Measurements from ENCODE around the gene YKT6.

YKT6 gene

DNA sequence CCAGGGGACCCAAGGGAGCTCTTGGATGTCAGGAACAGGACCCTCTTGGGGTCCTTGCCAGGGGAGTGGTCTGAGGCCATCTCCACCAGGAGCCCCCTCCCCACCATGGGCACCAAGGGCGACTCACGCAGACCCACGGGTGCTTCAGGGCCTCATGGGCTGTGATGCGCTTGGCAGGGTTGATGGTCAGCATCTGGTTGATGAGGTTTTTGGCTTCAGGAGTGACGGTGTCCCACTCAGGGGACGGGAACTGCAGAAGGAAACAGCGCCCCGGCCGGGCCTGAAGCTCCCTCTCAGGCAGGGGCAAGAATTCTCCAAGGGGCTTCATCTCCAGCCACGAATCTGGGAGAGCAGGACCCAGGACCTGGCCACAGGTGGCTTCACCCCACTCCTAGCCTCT, 41.3 kb downstream of the YKT6 start:
- Histone ChIP-seq H3K36me3 (ENCODE audit: control insufficient read depth in 2 of 2, insufficient read depth in 2 of 2, low read length in 2 of 2) (no peaks in the 10 kb centered on the region), H3K4me3 (ENCODE audit: low read length in 2 of 2) (no peak overlapping the region), H3K27me3 (ENCODE audit: control insufficient read depth in 2 of 2, insufficient read depth in 2 of 2, low read length in 2 of 2) (no peaks in the 10 kb centered on the region), H3K9ac (ENCODE audit: low read depth in 1 of 2, low read length in 2 of 2) (no peak overlapping the region), H3K9me3 (ENCODE audit: control insufficient read depth in 2 of 2, low read length in 2 of 2) (no peaks in the 10 kb centered on the region), H3K27ac (ENCODE audit: low read depth in 2 of 2, low read length in 2 of 2) (no peak overlapping the region), H3K4me1 (ENCODE audit: control insufficient read depth in 2 of 2, insufficient read depth in 2 of 2, low read length in 2 of 2) (no peaks in the 10 kb centered on the region)

GRCh38 chr7:44244282-44244681, 43.5 kb downstream of the YKT6 start:
- H3K4me3 ChIP-seq (ENCODE audit: low read length in 2 of 2): no peak overlapping the region
- no peaks in the 10 kb centered on the region for H3K9me3 ChIP-seq (ENCODE audit: control insufficient read depth in 2 of 2, low read length in 2 of 2)
- no peaks in the 10 kb centered on the region for H3K36me3 ChIP-seq (ENCODE audit: control insufficient read depth in 2 of 2, insufficient read depth in 2 of 2, low read length in 2 of 2)

DNA sequence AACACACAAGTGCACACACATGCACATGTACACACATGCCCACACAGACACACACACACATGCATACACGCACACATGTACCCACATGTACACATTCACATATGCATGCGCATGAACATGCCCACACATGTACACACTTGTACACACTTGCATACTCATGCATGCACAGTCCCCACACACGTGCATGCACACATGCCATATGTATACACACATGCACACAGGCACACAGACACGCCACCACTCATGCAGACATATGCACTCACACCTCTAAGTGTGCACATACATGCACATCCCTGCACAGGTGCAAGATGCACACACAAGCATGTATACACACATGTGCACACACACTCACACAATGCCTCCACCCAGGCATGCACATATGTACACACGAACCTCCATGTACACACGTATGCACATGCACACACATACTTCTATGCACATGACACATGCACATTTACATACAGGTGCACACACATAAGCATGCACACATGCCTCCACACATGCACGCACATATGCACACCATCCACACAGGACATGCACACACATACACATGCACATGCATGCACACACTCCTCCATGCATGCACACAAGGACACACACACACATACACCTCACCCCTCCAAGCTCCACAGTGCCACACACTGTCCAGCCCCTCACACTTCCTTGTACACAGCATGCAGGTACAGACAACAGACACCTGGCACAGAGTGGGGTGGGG, 45.8 kb downstream of the YKT6 start:
- H3K4me3 ChIP-seq (ENCODE audit: low read length in 2 of 2): no peak overlapping the region
- H3K9ac ChIP-seq (ENCODE audit: low read depth in 1 of 2, low read length in 2 of 2): no peak overlapping the region
- no peaks in the 10 kb centered on the region for H3K27me3 ChIP-seq (ENCODE audit: control insufficient read depth in 2 of 2, insufficient read depth in 2 of 2, low read length in 2 of 2)
- no peaks in the 10 kb centered on the region for H3K4me1 ChIP-seq (ENCODE audit: control insufficient read depth in 2 of 2, insufficient read depth in 2 of 2, low read length in 2 of 2)
- H3K9me3 ChIP-seq (ENCODE audit: control insufficient read depth in 2 of 2, low read length in 2 of 2): no peaks in the 10 kb centered on the region
- no peak overlapping the region for H3K27ac ChIP-seq (ENCODE audit: low read depth in 2 of 2, low read length in 2 of 2)
- H3K36me3 ChIP-seq (ENCODE audit: control insufficient read depth in 2 of 2, insufficient read depth in 2 of 2, low read length in 2 of 2): no peaks in the 10 kb centered on the region

More at GRCh38 chr7:44244282-44244681, 43.5 kb downstream of the YKT6 start:
- Histone ChIP-seq H3K4me1 (ENCODE audit: control insufficient read depth in 2 of 2, insufficient read depth in 2 of 2, low read length in 2 of 2) (no peaks in the 10 kb centered on the region), H3K27me3 (ENCODE audit: control insufficient read depth in 2 of 2, insufficient read depth in 2 of 2, low read length in 2 of 2) (no peaks in the 10 kb centered on the region), H3K9ac (ENCODE audit: low read depth in 1 of 2, low read length in 2 of 2) (no peak overlapping the region), H3K27ac (ENCODE audit: low read depth in 2 of 2, low read length in 2 of 2) (no peak overlapping the region)

DNA sequence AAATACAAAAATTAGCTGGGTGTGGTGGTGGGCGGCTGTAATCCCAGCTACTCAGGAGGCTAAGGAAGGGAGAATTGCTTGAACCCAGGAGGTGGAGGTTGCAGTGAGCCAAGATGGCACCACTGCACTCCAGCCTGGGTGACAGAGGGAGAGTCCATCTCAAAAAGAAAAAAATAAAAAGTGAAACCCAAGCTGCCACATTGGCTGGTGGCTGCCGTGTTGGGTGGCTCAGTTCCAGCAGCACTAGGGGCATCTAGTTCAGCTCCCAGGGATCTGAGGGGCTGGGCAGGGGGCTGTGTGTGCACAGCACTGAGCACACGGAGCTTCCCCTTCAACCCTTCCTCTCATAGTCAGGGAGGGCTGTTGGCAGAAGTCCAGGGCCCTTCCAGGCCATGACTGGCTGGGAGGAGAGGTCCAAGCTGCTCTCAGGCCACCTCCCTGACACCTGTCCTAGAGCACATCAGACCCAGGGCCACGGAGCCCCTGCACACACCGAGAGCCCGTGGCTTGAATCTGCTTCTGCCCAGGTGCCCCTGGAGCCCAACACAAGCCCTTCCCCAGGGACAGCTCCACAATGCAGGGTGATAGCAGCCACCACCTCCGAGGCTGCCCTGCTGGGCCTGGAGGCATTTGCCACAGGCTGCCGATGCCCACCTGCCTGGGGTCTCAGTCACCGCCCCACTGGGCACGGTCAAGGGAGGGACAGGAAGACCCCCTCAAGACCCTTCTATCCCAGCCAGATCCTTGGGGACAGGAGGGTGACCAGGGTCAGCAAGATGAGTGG, 47.3 kb downstream of the YKT6 start:
- no peak overlapping the region for H3K9ac ChIP-seq (ENCODE audit: low read depth in 1 of 2, low read length in 2 of 2)
- no peaks in the 10 kb centered on the region for H3K36me3 ChIP-seq (ENCODE audit: control insufficient read depth in 2 of 2, insufficient read depth in 2 of 2, low read length in 2 of 2)
- no peaks in the 10 kb centered on the region for H3K4me1 ChIP-seq (ENCODE audit: control insufficient read depth in 2 of 2, insufficient read depth in 2 of 2, low read length in 2 of 2)
- no peaks in the 10 kb centered on the region for H3K27me3 ChIP-seq (ENCODE audit: control insufficient read depth in 2 of 2, insufficient read depth in 2 of 2, low read length in 2 of 2)
- no peak overlapping the region for H3K4me3 ChIP-seq (ENCODE audit: low read length in 2 of 2)
- no peak overlapping the region for H3K27ac ChIP-seq (ENCODE audit: low read depth in 2 of 2, low read length in 2 of 2)
- no peaks in the 10 kb centered on the region for H3K9me3 ChIP-seq (ENCODE audit: control insufficient read depth in 2 of 2, low read length in 2 of 2)

- no peak overlapping the region for H3K4me3 ChIP-seq (ENCODE audit: low read length in 2 of 2)
- H3K36me3 ChIP-seq (ENCODE audit: control insufficient read depth in 2 of 2, insufficient read depth in 2 of 2, low read length in 2 of 2): no peaks in the 10 kb centered on the region
- no peak overlapping the region for H3K9ac ChIP-seq (ENCODE audit: low read depth in 1 of 2, low read length in 2 of 2)
- H3K4me1 ChIP-seq (ENCODE audit: control insufficient read depth in 2 of 2, insufficient read depth in 2 of 2, low read length in 2 of 2): no peaks in the 10 kb centered on the region
- H3K27me3 ChIP-seq (ENCODE audit: control insufficient read depth in 2 of 2, insufficient read depth in 2 of 2, low read length in 2 of 2): no peaks in the 10 kb centered on the region
- no peak overlapping the region for H3K27ac ChIP-seq (ENCODE audit: low read depth in 2 of 2, low read length in 2 of 2)
- H3K9me3 ChIP-seq (ENCODE audit: control insufficient read depth in 2 of 2, low read length in 2 of 2): no peaks in the 10 kb centered on the region
These were observed 49.0 kb downstream of the YKT6 start for GRCh38 chr7:44249639-44250234.

- Histone ChIP-seq H3K36me3 (ENCODE audit: control insufficient read depth in 2 of 2, insufficient read depth in 2 of 2, low read length in 2 of 2) (no peaks in the 10 kb centered on the region), H3K4me3 (ENCODE audit: low read length in 2 of 2) (no peak overlapping the region), H3K27ac (ENCODE audit: low read depth in 2 of 2, low read length in 2 of 2) (no peak overlapping the region), H3K4me1 (ENCODE audit: control insufficient read depth in 2 of 2, insufficient read depth in 2 of 2, low read length in 2 of 2) (no peaks in the 10 kb centered on the region), H3K27me3 (ENCODE audit: control insufficient read depth in 2 of 2, insufficient read depth in 2 of 2, low read length in 2 of 2) (no peaks in the 10 kb centered on the region), H3K9me3 (ENCODE audit: control insufficient read depth in 2 of 2, low read length in 2 of 2) (no peaks in the 10 kb centered on the region), H3K9ac (ENCODE audit: low read depth in 1 of 2, low read length in 2 of 2) (no peak overlapping the region)
These were observed 50.5 kb downstream of the YKT6 start for GRCh38 chr7:44251269-44251668.

GRCh38 chr7:44251881-44252280, 51.1 kb downstream of the YKT6 start:
- no peaks in the 10 kb centered on the region for H3K36me3 ChIP-seq (ENCODE audit: control insufficient read depth in 2 of 2, insufficient read depth in 2 of 2, low read length in 2 of 2)
- no peaks in the 10 kb centered on the region for H3K4me1 ChIP-seq (ENCODE audit: control insufficient read depth in 2 of 2, insufficient read depth in 2 of 2, low read length in 2 of 2)
- H3K27me3 ChIP-seq (ENCODE audit: control insufficient read depth in 2 of 2, insufficient read depth in 2 of 2, low read length in 2 of 2): no peaks in the 10 kb centered on the region
- H3K27ac ChIP-seq (ENCODE audit: low read depth in 2 of 2, low read length in 2 of 2): no peak overlapping the region
- H3K9ac ChIP-seq (ENCODE audit: low read depth in 1 of 2, low read length in 2 of 2): no peak overlapping the region
- H3K9me3 ChIP-seq (ENCODE audit: control insufficient read depth in 2 of 2, low read length in 2 of 2): no peaks in the 10 kb centered on the region
- H3K4me3 ChIP-seq (ENCODE audit: low read length in 2 of 2): no peak overlapping the region

- no peak overlapping the region for H3K4me3 ChIP-seq (ENCODE audit: low read length in 2 of 2)
- H3K9ac ChIP-seq (ENCODE audit: low read depth in 1 of 2, low read length in 2 of 2): no peak overlapping the region
- H3K9me3 ChIP-seq (ENCODE audit: control insufficient read depth in 2 of 2, low read length in 2 of 2): no peaks in the 10 kb centered on the region
- H3K4me1 ChIP-seq (ENCODE audit: control insufficient read depth in 2 of 2, insufficient read depth in 2 of 2, low read length in 2 of 2): peaks cover 9 to 13% of the 10 kb centered on the region in 2 donors
- no peaks in the 10 kb centered on the region for H3K27me3 ChIP-seq (ENCODE audit: control insufficient read depth in 2 of 2, insufficient read depth in 2 of 2, low read length in 2 of 2)
- no peaks in the 10 kb centered on the region for H3K36me3 ChIP-seq (ENCODE audit: control insufficient read depth in 2 of 2, insufficient read depth in 2 of 2, low read length in 2 of 2)
- H3K27ac ChIP-seq (ENCODE audit: low read depth in 2 of 2, low read length in 2 of 2): no peak overlapping the region
These were observed 55.7 kb downstream of the YKT6 start for GRCh38 chr7:44256459-44256858.

DNA sequence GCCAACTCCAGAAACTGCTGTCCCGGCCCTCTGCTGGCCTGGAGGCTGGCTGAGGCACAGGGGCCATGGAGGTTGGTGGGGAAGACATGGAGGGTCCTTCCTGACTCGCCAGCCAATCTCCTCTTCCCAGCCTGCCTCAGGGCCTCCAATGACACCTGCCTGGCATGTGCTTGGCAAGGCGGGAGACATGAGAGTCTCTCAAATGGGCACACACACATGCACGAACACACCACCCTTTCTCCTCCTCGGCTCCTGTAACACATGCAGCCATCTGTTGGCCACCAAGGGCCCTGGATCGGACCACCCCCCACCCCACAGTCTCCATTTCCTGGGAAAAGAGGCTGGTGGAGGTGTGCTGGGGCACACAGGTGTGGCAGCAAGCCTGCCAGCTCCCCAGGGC, 56.4 kb downstream of the YKT6 start:
- Histone ChIP-seq H3K36me3 (ENCODE audit: control insufficient read depth in 2 of 2, insufficient read depth in 2 of 2, low read length in 2 of 2) (no peaks in the 10 kb centered on the region), H3K4me1 (ENCODE audit: control insufficient read depth in 2 of 2, insufficient read depth in 2 of 2, low read length in 2 of 2) (peaks cover 9 to 13% of the 10 kb centered on the region in 2 donors), H3K27ac (ENCODE audit: low read depth in 2 of 2, low read length in 2 of 2) (peak overlapping the region; percentile 7 to 20), H3K9ac (ENCODE audit: low read depth in 1 of 2, low read length in 2 of 2) (no peak overlapping the region), H3K9me3 (ENCODE audit: control insufficient read depth in 2 of 2, low read length in 2 of 2) (no peaks in the 10 kb centered on the region), H3K4me3 (ENCODE audit: low read length in 2 of 2) (no peak overlapping the region), H3K27me3 (ENCODE audit: control insufficient read depth in 2 of 2, insufficient read depth in 2 of 2, low read length in 2 of 2) (no peaks in the 10 kb centered on the region)
